Activated CD8-positive, alpha-beta T cell treated with anti-CD3 and anti-CD28 coated beads for 36 hours (primary cell): ENCODE measurements around the gene LRP1B. TPM values are rescaled to one million over a fixed set of nuclear protein-coding genes. Genes with fewer than 3 reads are reported as not detected.

Source experiments
- ATAC-seq: fragments of 200-7000 bp; cut with Tn5 transposase; one replicate; pipeline ENCODE4 v1.10.0; 2021; ENCODE audit warnings: mild to moderate bottlenecking, moderate library complexity
- CTCF ChIA-PET: fragments of 350-600 bp; sonication (Branson Sonifier 250); formaldehyde crosslinking; loops from one replicate; lab custom pipeline; 2021; ENCODE audit warnings: antibody characterized with exemption; lab: Charles Lee
- POLR2A ChIA-PET: fragments of 350-600 bp; sonication (Branson Sonifier 250); formaldehyde crosslinking; loops from one replicate; lab custom pipeline; 2021; ENCODE audit warnings: antibody characterized with exemption; lab: Charles Lee
- DNase-seq: peaks from one replicate; pipeline ENCODE4 v3.0.0-alpha.2; 2020
- H3K27ac Mint-ChIP-seq: one replicate; pipeline ENCODE4 v1.8.0; 2021; ENCODE audit warnings: mild to moderate bottlenecking, mixed read lengths
- H3K27me3 Mint-ChIP-seq: one replicate; pipeline ENCODE4 v1.8.0; 2021; ENCODE audit warnings: mixed read lengths
- H3K36me3 Mint-ChIP-seq: one replicate; pipeline ENCODE4 v1.8.0; 2021; ENCODE audit warnings: low read depth, mixed read lengths
- H3K4me1 Mint-ChIP-seq: one replicate; pipeline ENCODE4 v1.8.0; 2021; ENCODE audit warnings: low read depth, mixed read lengths
- H3K4me3 Mint-ChIP-seq: one replicate; pipeline ENCODE4 v1.8.0; 2021; ENCODE audit warnings: mild to moderate bottlenecking, moderate library complexity, mixed read lengths
- H3K9me3 Mint-ChIP-seq: one replicate; pipeline ENCODE4 v1.8.0; 2021; ENCODE audit warnings: mixed read lengths
- CTCF ChIP-seq: fragments of 200-600 bp; IDR thresholded peaks from one replicate; pipeline ENCODE4 v1.8.0; 2022; ENCODE audit warnings: antibody characterized with exemption, mild to moderate bottlenecking
- intact Hi-C: fragments of 100-400 bp; cut with micrococcal nuclease; formaldehyde crosslinking; loops from one replicate; pipeline ENCODE4 v1.10.0; 2022
- total RNA-seq, 2 experiments: library from RNA; stranded (reverse); gene quantifications; one replicate each; pipeline ENCODE4 v1.2.3, GENCODE V29; 2021

The LRP1B gene
- total RNA-seq, 2 experiments from 2014 or later: not detected

DNA sequence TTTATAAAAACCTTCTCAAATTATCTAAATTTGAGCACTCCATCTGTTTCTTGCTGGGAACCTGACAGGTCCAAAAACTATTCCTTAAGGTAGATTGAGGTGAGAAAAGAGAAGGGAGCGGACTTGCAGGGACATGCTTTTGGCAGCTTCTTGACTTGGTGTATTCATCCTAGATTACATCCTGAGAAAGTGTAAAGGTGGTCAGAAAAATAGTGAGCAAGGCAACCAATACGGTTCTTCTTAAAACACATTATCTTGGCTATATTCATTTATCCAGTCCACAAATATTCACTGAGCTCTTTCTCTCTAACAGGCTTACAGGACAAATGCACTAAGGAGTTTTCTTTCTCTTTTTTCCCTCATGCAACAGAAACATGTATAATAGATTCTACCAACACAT, 230.0 kb downstream of the LRP1B start:
- H3K36me3 Mint-ChIP-seq: no peaks in the 10 kb centered on the region
- no peak for TF ChIP-seq CTCF
- intact Hi-C loops: no loop called here
- POLR2A ChIA-PET: no interaction called here
- CTCF ChIA-PET: no interaction called here
- ATAC-seq (no peak), DNase-seq (no peak)
- no peaks in the 10 kb centered on the region for H3K27me3 Mint-ChIP-seq
- H3K27ac Mint-ChIP-seq: no peak overlapping the region
- no peaks in the 10 kb centered on the region for H3K4me1 Mint-ChIP-seq
- peaks cover 6% of the 10 kb centered on the region for H3K9me3 Mint-ChIP-seq
- no peak overlapping the region for H3K4me3 Mint-ChIP-seq

GRCh38 chr2:141899740-141900139, 231.1 kb downstream of the LRP1B start:
- ChIA-PET POLR2A (no interaction called here), CTCF (interaction anchor here (0.9 kb wide), 1 partner anchor 32 kb away, joined by 3 read pairs; no protein-coding TSS in a partner anchor)
- ATAC-seq: no peak
- Mint-ChIP-seq H3K9me3 (peaks cover 6% of the 10 kb centered on the region), H3K27me3 (no peaks in the 10 kb centered on the region), H3K4me3 (no peak overlapping the region), H3K27ac (no peak overlapping the region), H3K4me1 (no peaks in the 10 kb centered on the region), H3K36me3 (no peaks in the 10 kb centered on the region)
- TF ChIP-seq CTCF: no peak
- DNase-seq: no peak
- intact Hi-C loops: no loop called here

DNA sequence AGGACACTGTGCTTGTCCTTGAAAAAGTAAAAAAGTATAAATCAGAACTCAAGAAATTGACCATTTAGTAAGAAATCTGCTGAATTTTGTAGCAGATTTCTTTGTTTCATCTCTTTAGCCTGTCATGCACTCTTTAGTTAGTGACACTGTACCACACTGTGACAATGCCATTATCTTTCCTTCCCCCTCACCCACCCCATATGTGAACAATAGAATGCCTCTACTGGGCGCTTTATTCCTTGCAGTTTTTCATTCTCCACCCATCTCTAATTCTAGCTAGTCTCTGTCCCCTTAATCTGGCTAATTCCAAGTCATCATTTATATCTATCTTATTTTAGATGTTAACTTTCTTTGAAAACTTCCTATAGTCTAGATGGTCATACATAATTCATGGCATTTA, 241.0 kb downstream of the LRP1B start:
- no peak for DNase-seq
- ChIA-PET POLR2A (no interaction called here), CTCF (no interaction called here)
- ATAC-seq: no peak
- H3K4me1 Mint-ChIP-seq: no peaks in the 10 kb centered on the region
- no peaks in the 10 kb centered on the region for H3K27me3 Mint-ChIP-seq
- TF ChIP-seq CTCF: no peak
- H3K36me3 Mint-ChIP-seq: no peaks in the 10 kb centered on the region
- no peak overlapping the region for H3K4me3 Mint-ChIP-seq
- intact Hi-C loops: no loop called here
- peaks cover 3% of the 10 kb centered on the region for H3K9me3 Mint-ChIP-seq
- H3K27ac Mint-ChIP-seq: no peak overlapping the region

GRCh38 chr2:141888987-141889555, 241.7 kb downstream of the LRP1B start:
- Mint-ChIP-seq H3K27me3 (no peaks in the 10 kb centered on the region), H3K36me3 (no peaks in the 10 kb centered on the region), H3K4me3 (no peak overlapping the region), H3K4me1 (no peaks in the 10 kb centered on the region), H3K9me3 (peaks cover 4% of the 10 kb centered on the region), H3K27ac (no peak overlapping the region)
- ATAC-seq: no peak
- intact Hi-C loops: no loop called here
- DNase-seq: no peak
- ChIA-PET CTCF (no interaction called here), POLR2A (no interaction called here)
- TF ChIP-seq CTCF: no peak

- POLR2A ChIA-PET: no interaction called here
- H3K9me3 Mint-ChIP-seq: peaks cover 3% of the 10 kb centered on the region
- H3K27ac Mint-ChIP-seq: no peak overlapping the region
- intact Hi-C loops: no loop called here
- ATAC-seq (no peak), DNase-seq (no peak)
- no peaks in the 10 kb centered on the region for H3K27me3 Mint-ChIP-seq
- no peak for TF ChIP-seq CTCF
- H3K4me1 Mint-ChIP-seq: no peaks in the 10 kb centered on the region
- CTCF ChIA-PET: no interaction called here
- H3K36me3 Mint-ChIP-seq: no peaks in the 10 kb centered on the region
- no peak overlapping the region for H3K4me3 Mint-ChIP-seq
Measured at GRCh38 chr2:141887363-141887762, 243.5 kb downstream of the LRP1B start.
